ENCODE measurements around the gene DOCK4.

The DOCK4 gene

DNA sequence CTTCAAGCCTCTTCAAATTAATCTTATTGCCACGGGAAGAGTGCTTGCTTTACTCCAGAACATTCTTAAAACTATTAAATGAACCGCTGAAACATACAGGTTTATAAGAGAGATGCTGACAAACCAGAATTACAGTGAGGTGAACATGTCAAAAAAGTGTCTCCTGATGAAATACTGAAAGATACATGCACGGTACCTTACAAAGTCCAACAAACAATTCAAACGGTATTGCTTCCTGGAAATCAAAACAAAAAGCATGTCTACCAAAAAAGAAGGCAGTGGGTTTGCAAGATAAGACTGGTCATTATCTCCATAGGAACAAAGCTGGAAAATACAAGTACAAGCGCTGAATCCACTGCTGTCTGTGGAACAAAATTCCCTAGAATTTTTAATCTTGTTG is 174.5 kb downstream of the DOCK4 start:
- no peak for DNase-seq (ENCODE audit: low read depth in 1 of 2, low spot score in 1 of 2)
- no peak for TF ChIP-seq JUND (IDR thresholded peaks at IDR 0.05; ENCODE audit: low read depth)
- in situ Hi-C loops (cut with HindIII; ENCODE audit: low pct_unique_long_range_greater_than_20kb, low sequenced_read_pairs): no loop called here

DNA sequence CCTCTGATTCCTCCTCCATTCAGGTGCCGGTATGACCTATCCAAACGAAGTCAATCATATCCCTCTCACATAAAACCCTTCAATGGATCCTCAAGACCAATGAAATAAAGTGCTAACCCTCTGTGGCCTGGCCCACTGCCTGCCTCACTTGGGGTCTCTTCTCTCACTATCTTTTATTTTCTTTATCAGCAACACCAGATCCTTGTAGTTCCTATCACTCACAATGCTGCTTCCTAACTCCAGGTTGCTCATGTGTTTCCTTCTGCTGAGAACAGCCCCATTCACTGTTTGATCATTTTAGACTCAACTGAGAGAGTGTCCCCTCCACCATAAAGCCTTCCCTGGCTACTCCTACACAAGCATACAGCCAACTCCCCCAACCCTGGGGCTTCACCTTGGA is 180.6 kb downstream of the DOCK4 start:
- DNase-seq (ENCODE audit: low read depth in 1 of 2, low spot score in 1 of 2): no peak
- TF ChIP-seq JUND (IDR thresholded peaks at IDR 0.05; ENCODE audit: low read depth): no peak
- in situ Hi-C loops (cut with HindIII; ENCODE audit: low pct_unique_long_range_greater_than_20kb, low sequenced_read_pairs): no loop called here

DNA sequence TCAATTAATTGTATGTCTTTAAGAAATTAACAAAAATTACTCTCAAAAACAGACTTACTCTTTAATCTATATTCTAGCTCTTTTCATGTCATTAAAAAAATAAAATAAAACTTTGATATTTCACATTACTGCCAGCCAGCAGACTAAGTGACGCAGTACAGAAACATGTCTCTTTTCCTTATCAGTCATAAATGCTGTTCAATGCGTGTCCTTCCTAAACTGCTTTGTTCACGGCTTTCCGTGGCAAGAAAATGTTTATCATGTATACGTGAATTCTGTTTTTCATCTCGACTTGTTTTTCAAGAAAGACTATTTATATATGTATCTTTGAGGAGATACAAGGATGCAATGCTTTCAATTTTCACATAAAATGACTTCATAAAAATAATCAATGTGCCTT is 182.4 kb downstream of the DOCK4 start:
- in situ Hi-C loops (cut with HindIII; ENCODE audit: low pct_unique_long_range_greater_than_20kb, low sequenced_read_pairs): no loop called here
- DNase-seq (ENCODE audit: low read depth in 1 of 2, low spot score in 1 of 2): no peak
- no peak for TF ChIP-seq JUND (IDR thresholded peaks at IDR 0.05; ENCODE audit: low read depth)

DNA sequence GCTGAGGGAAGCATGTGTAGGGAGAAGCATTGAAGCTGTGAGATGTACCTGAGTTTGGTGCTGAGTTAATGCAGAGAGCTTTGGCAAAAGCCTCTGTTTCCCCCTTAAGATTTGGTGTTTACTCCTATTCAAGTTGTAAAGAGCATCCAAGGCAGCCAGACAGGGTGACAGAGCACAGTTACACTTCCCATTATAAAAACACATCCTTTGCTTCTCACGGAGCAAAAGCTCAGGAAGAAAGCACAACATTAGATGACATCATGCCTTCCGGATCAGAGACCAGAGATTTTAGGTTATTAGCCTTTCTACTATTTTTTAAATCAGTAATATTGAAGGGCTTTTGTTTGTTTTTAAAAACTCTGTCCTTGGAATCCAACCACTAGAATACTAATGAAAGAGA is 182.9 kb downstream of the DOCK4 start:
- in situ Hi-C loops (cut with HindIII; ENCODE audit: low pct_unique_long_range_greater_than_20kb, low sequenced_read_pairs): no loop called here
- no peak for DNase-seq (ENCODE audit: low read depth in 1 of 2, low spot score in 1 of 2)
- no peak for TF ChIP-seq JUND (IDR thresholded peaks at IDR 0.05; ENCODE audit: low read depth)

DNA sequence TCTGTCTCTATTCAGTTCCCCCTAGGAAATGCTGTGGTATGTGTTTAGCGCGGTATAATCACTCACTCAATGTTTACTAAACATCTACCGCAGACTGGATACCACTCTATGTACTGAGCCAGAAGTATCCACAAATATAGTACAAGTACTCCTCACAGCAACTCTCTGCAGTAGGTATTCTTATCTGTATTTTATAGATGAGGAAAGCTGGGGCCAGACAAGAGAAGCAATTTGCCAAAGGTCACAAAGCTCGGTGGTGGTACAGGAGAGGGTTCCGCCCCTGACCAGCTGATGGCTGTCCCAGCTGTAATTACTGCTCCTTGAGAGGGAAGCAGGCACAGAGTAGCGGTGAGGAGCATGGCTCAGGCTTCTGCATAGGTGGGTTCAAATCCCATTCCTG is 184.1 kb downstream of the DOCK4 start:
- in situ Hi-C loops (cut with HindIII; ENCODE audit: low pct_unique_long_range_greater_than_20kb, low sequenced_read_pairs): no loop called here
- no peak for TF ChIP-seq JUND (IDR thresholded peaks at IDR 0.05; ENCODE audit: low read depth)
- DNase-seq (ENCODE audit: low read depth in 1 of 2, low spot score in 1 of 2): no peak

DNA sequence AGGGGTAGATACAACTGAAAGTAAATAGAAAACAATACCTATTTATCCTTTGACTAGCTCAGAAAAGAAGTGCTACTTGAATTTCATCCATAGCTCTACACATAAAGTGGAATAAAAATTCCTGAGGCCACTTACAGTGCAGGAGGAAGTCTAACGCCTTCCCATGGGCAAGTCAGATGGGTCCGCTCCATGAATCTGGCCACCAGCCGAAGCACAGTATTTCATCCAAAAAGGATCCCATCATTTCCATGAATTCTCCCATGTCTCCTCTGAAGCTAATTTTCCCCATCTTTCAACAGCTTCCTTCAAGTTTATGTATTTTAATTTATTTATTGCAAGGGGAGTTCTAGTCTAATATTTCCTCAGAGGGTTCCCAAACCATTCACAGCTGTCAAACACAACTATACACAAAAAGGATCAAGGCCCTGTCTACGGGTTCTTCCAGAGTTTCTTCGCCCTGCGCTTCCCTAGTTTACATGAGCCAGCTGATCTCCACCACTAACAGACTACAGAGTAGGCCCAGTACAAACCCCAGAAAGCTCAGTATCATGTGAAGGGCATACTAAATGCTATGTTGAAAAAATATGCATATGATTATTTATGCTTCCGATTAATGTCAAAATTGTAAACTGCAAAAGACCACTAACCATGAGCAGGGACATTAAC is 184.7 kb downstream of the DOCK4 start:
- in situ Hi-C loops (cut with HindIII; ENCODE audit: low pct_unique_long_range_greater_than_20kb, low sequenced_read_pairs): no loop called here
- no peak for DNase-seq (ENCODE audit: low read depth in 1 of 2, low spot score in 1 of 2)
- TF ChIP-seq JUND (IDR thresholded peaks at IDR 0.05; ENCODE audit: low read depth): no peak

DNA sequence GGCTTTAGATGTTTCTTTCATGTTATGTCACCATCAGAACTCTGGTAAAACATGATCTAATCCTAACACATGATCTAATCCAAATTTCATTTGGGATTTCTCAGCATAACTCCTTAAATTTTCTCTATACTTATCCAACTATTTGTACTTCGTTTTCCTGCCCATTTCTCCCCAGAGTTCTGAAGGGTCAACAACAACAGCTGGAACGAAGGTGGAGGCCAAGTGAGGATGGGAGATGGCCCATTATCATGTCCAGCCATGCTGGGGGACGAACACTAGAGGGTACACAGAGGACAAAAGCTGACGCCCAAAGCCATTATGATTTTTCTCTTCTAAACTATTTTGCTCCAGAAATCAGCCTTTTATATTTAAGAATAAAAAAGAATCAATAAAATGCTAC is 185.4 kb downstream of the DOCK4 start:
- DNase-seq (ENCODE audit: low read depth in 1 of 2, low spot score in 1 of 2): no peak
- in situ Hi-C loops (cut with HindIII; ENCODE audit: low pct_unique_long_range_greater_than_20kb, low sequenced_read_pairs): no loop called here
- TF ChIP-seq JUND (IDR thresholded peaks at IDR 0.05; ENCODE audit: low read depth): no peak

DNA sequence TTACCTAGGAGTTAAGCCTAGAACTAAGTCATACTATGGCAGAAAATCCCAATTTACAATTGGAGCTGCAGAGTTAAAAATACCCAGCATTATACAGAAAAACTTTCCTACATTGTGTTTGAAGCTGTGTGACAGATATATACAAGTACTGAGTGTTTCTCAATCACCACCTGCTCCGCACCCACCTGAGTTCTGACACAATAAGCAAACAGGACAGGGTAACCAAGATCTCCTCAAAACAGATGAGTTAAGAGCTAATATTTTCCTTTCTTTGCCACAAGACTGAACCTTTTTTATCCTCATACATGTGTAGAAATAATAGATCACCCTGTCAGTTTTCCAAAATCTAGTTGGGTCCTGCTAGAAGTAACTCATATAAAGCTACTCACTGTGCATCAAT is 186.3 kb downstream of the DOCK4 start:
- no peak for TF ChIP-seq JUND (IDR thresholded peaks at IDR 0.05; ENCODE audit: low read depth)
- in situ Hi-C loops (cut with HindIII; ENCODE audit: low pct_unique_long_range_greater_than_20kb, low sequenced_read_pairs): no loop called here
- no peak for DNase-seq (ENCODE audit: low read depth in 1 of 2, low spot score in 1 of 2)

DNA sequence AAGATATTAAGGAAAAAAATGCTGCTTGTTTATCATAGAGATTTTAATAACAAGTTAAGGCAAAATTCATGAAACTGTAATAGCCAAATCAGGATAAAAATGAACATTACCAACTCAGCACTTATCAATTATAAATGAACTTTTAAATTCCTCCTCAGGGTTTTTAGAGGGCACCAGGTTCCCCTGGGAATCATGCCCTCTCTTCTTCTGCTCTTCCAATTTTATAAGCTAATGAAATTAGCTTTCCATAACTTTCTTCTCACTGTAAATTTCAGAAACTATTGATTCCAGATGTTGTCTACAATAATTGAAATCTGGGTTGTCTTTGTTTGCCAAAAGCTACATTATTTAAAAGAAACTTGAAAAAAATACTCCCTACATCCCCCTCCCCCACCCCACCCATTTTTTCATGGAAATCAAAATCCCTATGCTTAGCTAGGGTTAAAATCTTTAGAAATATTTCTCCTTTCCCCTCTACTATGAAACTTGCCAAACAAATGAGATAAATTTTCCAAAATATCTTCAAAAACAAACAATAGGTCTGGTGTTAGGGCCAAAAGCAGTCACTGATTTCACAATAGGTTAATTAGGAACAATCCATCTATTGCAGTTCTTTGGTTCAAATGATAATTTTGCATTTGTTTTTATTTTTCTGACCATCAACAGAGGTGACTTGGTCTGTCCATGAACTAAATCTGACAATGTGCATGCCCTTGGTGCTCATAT is 187.7 kb downstream of the DOCK4 start:
- in situ Hi-C loops (cut with HindIII; ENCODE audit: low pct_unique_long_range_greater_than_20kb, low sequenced_read_pairs): no loop called here
- TF ChIP-seq JUND (IDR thresholded peaks at IDR 0.05; ENCODE audit: low read depth): no peak
- DNase-seq (ENCODE audit: low read depth in 1 of 2, low spot score in 1 of 2): no peak

DNA sequence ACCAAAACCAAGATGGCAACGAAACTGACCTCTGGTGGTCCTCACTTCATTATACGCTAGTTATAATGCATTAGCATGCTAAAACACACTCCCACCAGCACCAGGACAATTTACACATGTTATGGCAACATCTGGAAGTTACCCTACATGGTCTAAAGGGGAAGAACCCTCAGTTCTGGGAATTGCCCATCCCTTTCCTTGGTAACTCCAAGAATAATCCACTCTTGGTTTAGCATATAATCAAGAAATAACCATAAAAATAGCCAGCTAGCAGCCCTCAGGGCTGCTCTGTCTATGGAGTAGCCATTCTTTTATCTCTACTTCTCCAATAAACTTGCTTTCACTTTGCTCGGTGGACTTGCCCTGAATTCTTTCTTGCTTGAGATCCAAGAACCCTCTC is 191.1 kb downstream of the DOCK4 start:
- no peak for TF ChIP-seq JUND (IDR thresholded peaks at IDR 0.05; ENCODE audit: low read depth)
- DNase-seq (ENCODE audit: low read depth in 1 of 2, low spot score in 1 of 2): no peak
- in situ Hi-C loops (cut with HindIII; ENCODE audit: low pct_unique_long_range_greater_than_20kb, low sequenced_read_pairs): no loop called here

DNA sequence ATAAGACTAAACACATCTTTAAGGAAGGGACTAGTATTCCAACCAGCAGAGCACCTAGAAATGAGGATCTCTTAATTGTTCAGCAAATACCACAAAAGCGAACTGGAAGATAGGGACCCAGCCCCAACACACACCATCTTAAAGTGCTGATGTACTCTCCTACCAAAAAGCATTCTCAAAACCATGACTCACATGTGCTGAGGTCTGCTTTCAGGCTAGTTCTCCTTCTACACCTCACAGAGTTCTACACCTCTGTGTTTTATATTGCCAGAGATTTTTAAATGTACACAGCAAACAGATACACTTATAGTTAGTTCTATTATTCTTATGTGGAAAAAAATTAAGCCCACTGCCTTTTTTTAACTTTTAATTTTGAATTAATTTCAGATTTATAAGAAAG is 191.9 kb downstream of the DOCK4 start:
- DNase-seq (ENCODE audit: low read depth in 1 of 2, low spot score in 1 of 2): no peak
- no peak for TF ChIP-seq JUND (IDR thresholded peaks at IDR 0.05; ENCODE audit: low read depth)
- in situ Hi-C loops (cut with HindIII; ENCODE audit: low pct_unique_long_range_greater_than_20kb, low sequenced_read_pairs): no loop called here

DNA sequence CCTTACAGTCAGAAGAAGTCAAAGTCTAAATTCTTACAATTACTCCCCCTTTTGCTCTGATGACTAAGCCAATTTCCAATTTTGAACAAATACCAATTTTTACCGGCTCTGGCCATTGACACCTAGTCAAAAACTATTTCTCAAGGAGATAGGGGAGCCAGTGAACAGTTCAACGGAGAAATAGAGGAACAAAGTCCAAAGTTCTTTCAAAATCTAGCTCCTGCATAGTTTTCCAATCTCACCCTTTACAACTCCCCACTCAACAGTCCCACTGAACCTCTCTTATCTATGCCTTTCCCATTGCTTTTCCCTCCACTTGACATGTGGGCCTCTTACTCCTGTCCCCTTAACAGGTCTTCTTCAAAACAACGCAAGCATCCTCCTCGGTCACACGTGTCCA is 192.9 kb downstream of the DOCK4 start:
- in situ Hi-C loops (cut with HindIII; ENCODE audit: low pct_unique_long_range_greater_than_20kb, low sequenced_read_pairs): no loop called here
- DNase-seq (ENCODE audit: low read depth in 1 of 2, low spot score in 1 of 2): no peak
- no peak for TF ChIP-seq JUND (IDR thresholded peaks at IDR 0.05; ENCODE audit: low read depth)

DNA sequence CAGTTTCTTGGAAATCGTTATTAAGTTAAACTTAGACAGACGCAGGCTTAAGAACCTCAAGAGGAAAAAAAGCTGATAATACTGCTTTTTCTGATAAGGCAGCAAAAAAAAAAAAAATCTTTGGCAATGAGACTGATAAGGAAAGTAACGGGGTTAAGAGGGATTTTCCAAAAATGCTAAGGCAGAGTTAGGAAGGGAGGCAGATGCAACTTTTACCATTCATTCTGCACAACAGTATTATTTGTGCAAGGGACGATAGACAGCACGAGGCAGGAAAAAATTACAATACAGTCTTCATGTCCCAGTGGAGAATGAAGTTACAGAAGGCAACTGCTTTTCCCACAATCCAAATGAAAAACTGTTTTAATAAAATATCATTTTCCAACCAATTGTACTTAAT is 194.0 kb downstream of the DOCK4 start:
- in situ Hi-C loops (cut with HindIII; ENCODE audit: low pct_unique_long_range_greater_than_20kb, low sequenced_read_pairs): no loop called here
- TF ChIP-seq JUND (IDR thresholded peaks at IDR 0.05; ENCODE audit: low read depth): no peak
- DNase-seq (ENCODE audit: low read depth in 1 of 2, low spot score in 1 of 2): no peak

DNA sequence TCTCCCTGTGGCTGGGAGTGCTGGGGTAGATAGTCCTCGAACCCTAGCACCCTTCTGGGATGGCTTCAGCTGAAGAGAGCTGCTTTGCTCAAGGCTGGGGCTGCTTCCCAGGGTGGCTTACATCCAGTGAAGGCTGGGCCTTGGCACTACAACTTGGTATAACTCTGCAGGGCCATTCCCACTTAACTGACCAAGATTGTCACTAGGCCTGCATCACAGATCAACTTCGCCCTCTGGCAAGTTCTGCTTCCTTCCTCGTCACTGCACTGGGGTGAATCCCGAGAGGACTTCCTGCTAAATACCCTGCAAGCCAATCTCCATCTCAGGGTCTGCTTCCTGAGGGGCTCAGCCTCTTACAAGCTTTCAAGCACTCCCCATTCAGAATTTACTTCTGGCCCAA is 195.2 kb downstream of the DOCK4 start:
- no peak for TF ChIP-seq JUND (IDR thresholded peaks at IDR 0.05; ENCODE audit: low read depth)
- in situ Hi-C loops (cut with HindIII; ENCODE audit: low pct_unique_long_range_greater_than_20kb, low sequenced_read_pairs): no loop called here
- no peak for DNase-seq (ENCODE audit: low read depth in 1 of 2, low spot score in 1 of 2)
